Glomerular visceral epithelial cell (primary cell): Measurements from ENCODE around the gene ZCCHC2.

ENCODE experiments used
- DNase-seq: peaks from one replicate; pipeline ENCODE4 v3.0.0-alpha.2; 2016; ENCODE audit errors: extremely low spot score

The ZCCHC2 gene

DNA sequence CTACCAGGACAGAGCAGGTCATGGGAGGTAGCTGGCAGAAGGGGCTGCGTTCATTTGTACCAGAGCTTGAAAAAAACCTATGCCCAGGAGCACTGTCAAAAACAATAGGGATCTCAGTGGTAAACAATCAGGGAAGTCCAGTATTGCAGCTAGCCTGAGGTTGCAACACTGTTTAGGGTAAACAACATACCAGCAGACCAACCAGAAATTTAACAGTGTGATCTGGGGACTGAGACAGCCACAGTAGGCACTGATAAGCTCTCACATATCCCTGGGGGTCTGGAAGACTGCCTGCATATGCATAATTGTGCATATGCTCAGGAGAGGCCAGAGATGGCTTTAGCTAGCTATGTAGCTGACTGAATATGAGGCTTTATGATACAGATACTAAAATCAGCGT is 12.0 kb upstream of the ZCCHC2 start:
- DNase-seq = no peak

DNA sequence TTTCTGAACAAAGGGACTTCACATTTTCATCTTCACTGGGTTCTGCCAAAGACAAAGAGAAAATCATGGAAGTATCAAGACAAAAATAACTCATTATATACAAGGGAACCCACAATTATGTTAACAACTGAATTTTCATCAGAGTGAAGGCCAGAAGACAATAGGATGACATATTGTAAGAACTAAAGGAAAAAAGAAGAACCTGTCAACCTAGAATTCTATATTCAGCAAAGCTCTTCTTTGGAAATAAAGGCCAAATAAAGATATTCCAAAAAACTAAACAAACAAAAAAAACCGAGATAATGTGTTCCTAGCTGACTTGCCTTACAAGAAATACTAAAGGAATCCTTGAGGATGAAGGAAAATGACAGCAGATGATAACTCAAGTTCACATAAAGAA is 10.3 kb upstream of the ZCCHC2 start:
- DNase-seq = no peak

DNA sequence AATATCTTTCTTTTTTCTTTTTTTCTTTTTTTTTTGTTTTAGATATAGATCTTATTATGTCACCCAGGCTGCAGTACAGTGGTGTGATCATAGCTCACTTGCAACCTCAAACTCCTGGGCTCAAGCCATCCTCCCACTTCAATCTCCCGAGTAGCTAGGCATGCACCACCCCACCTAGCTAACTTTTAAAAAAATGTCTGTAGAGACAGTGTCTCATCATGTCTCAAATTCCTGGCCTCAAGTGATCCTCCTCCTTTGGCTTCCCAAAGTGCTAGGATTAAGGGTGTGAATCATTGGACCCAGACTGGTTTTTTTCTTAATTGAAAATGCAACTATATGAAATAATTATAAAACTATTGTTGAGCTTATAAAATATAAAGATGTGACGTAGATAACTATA is 9.8 kb upstream of the ZCCHC2 start:
- DNase-seq = peak; percentile 9

DNA sequence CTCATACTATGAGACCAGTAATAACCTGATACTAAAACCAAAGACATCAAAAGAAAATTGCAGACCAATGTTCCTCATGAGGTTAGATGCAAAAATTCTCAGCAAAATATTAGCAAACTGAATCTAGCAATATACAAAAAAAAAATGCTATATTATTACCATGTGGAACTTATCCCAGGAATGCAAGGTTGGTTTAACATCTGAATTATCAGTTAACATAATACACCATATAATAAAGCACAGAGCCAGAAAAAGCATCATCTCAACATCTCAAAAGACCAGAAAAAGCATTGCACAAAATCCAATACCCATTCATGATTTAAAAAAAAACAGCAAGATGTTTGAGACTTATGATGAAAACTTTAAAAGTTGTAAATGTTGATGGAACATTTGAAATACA is 8.3 kb upstream of the ZCCHC2 start:
- DNase-seq = no peak

- DNase-seq = no peak
These were observed 6.6 kb upstream of the ZCCHC2 start for GRCh38 chr18:62516242-62516641.

DNA sequence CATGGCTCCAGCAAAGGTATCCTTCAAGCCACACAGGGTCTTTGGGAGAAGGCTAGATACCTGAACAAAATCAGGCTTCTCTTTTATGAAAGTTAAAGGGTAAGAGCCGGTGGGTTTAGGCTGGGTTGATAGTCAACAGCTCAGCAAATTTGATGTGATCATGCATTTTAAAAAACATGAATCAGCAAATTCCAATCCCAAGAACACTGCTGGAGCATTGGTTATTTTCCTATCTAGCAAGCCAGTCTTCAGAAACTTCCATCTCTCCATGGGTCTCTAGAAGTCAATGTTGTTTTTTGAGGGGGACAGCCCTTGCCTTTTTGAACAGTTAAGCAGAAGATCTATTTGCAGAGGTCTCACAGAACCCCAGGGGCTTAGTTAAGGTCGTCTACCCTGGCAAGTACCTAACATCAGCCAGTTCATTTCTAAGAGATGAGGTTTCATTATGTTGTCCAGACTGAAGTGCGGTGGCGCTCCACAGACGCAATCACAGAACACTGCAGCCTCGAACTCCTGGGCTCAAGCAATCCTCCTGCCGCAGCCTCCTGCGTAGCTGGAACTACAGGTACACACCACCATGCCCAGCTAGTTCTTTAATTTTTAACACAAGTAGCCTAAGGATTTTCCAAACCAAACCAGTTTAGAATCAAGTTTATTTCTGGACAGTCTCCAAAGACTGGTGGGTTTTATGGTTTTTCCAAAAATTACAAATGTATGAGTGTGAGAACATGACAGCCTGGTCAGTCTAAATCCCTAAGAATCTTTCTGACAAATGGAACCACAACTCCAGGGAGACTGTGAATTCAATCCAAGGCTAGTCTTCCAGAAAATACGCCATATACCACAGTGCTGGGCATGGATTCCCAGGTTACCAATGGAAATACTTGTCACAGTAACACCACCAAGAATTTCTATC is 4.1 kb upstream of the ZCCHC2 start:
- DNase-seq = peak; percentile 78

GRCh38 chr18:62519684-62520083 is 3.1 kb upstream of the ZCCHC2 start:
- no peak for DNase-seq

DNA sequence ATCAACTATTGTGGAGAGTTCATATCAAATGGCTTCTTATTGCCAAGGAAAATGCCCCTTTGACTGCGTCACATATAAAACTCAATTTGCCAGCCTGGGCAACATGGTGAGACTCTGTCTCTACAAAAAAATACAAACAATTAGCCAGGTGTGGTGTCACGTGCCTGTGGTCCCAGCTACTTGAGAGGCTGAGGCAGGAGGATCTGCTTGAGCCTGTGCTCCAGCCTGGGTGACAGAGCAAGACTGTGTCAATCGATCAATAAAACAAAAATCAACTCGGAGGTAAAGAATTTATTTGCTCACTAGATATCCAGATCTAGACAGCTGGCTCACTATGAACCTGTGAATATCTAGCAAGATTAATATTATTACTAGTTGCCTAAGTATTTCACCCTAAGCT is 1.7 kb upstream of the ZCCHC2 start:
- DNase-seq = no peak

DNA sequence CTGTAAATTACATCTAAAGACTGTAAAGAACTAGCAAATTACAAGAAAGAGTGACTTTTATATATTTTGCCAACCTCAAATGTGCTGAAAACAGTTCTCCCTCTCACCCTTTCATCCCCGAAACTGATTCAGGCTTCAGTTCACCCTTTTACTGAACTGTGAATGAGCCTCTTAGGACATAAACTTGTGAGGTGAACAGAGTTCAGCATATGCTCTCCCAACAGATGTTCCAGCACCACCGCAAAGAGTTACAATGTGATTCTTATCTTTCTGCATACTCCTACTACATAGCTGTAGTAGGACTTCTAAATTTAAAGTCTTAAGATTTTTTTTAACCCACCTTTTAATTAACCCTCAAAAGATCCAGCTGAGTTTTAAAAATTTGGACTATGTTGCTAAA is 1.2 kb upstream of the ZCCHC2 start:
- peak; percentile 7 for DNase-seq

GRCh38 chr18:62522178-62522503 is 684 bp upstream of the ZCCHC2 start:
- DNase-seq = no peak

- no peak for DNase-seq
These were observed 397 bp downstream of the ZCCHC2 start for GRCh38 chr18:62523255-62523588.

DNA sequence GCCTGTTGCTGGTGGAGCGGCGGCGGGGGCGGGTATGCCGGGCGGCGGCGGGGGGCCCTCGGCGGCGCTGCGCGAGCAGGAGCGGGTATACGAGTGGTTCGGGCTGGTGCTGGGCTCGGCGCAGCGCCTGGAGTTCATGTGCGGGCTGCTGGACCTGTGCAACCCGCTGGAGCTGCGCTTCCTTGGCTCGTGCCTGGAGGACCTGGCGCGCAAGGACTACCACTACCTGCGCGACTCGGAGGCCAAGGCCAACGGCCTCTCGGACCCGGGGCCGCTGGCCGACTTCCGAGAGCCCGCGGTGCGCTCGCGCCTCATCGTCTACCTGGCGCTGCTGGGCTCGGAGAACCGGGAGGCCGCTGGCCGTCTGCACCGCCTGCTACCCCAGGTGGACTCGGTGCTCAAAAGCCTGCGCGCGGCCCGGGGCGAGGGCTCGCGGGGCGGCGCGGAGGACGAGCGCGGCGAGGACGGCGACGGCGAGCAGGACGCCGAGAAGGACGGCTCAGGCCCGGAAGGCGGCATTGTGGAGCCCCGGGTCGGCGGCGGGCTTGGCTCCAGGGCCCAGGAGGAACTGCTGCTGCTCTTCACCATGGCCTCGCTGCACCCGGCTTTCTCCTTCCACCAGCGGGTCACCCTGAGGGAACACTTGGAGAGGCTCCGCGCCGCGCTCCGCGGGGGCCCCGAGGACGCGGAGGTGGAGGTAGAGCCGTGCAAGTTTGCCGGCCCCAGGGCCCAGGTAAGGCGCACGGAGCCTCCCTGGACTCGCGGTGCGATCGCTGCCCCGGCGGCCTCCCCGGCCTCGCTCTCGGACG is 1.0 kb downstream of the ZCCHC2 start:
- DNase-seq = peak; percentile 57

DNA sequence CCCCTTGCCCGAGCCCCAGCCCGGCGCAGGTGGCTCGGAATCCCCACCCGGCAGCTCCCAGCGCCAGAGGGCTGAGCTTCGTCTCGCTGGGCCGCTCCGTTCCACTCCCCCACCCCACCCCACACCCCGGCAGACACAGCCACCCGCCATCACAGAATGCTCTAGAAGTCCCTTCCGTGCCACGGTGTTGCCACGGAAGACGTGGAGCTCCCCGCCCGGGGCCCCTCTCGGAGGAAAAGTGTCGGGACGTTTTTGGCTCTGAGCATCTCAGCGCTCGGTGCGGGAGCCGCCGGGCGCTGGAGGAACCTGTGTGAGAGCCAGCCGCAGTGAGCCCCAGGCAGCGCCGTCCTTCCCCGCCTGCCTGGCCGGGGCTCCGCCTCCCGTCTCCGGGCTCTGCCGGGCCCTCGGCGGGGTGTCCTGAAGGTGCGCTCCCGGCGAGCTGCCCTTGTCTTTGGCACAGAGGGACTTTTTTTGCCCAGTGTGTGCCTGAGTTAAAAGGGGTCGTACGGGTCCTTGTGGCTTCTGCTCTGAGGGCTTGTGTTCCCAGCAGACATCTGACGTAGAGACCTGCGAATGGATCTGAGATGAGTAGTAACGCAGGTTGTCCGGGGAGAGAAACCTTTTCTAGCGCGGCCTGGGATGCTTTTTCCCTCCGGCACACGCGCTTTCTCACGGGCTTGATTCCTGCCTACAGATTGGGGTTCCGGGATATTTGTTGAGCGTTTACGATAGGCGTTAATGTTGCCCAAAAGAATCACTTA is 1.8 kb downstream of the ZCCHC2 start:
- peak; percentile 56 for DNase-seq

DNA sequence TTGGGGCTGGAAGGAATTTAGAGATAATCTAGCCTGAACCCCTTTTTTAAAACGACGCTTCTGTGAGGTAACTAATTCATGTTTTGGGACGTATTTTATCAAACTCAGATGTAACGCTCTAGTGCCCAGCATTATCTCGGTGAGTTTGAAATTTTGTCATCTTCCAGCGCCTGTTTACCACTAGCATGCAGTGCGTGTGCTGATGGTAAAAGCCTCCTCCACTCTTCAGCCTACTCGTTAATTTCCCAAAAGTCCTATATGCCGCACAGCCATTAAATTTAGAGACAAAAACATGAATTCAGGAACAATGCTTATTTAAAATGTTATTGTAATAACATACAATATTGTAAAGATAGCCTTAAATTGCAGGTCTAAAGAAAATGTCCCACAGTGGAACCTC is 2.8 kb downstream of the ZCCHC2 start:
- peak; percentile 9 for DNase-seq

- peak; percentile 91 for DNase-seq
These were observed 3.5 kb downstream of the ZCCHC2 start for GRCh38 chr18:62526098-62527025.

DNA sequence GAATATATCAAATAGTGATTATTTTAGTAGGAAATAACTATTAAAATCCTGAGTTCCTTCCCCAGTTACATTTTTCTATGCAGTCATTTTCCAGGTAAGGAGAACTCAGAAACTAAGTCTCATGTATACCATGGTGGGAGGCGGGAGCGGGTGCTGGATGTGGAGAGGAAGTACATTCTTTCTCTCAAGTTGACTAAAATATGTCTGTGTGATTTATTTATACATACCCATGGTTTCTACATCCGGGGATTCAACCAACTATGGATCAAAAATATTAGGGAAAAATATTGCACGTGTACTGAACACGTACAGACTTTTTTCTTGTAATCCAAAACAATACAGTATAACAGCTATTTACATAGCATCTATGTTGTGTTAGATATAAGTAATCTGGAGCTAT is 6.8 kb downstream of the ZCCHC2 start:
- DNase-seq = no peak

DNA sequence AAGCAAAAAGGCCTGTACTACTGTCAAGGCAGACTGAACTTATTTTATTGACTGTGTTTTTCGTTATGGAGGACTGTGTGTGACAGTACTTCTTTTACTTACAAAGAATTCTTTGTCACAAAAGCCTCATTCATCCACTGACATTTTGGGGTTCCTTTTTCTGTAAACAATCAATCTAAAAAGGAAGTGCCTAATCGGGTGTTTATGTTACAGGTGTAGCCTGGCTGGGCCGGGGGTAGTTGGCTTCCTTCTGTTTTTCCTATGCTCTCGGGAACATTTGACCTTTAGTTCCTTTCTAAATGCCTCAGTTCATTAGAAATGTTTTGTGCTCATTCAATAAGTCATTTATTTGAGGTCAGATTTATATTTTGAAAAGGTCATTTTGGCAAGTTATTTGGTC is 8.3 kb downstream of the ZCCHC2 start:
- DNase-seq = no peak

- no peak for DNase-seq
These were observed 9.1 kb downstream of the ZCCHC2 start for GRCh38 chr18:62531931-62532330.

- no peak for DNase-seq
These were observed 13.2 kb downstream of the ZCCHC2 start for GRCh38 chr18:62536005-62536404.

DNA sequence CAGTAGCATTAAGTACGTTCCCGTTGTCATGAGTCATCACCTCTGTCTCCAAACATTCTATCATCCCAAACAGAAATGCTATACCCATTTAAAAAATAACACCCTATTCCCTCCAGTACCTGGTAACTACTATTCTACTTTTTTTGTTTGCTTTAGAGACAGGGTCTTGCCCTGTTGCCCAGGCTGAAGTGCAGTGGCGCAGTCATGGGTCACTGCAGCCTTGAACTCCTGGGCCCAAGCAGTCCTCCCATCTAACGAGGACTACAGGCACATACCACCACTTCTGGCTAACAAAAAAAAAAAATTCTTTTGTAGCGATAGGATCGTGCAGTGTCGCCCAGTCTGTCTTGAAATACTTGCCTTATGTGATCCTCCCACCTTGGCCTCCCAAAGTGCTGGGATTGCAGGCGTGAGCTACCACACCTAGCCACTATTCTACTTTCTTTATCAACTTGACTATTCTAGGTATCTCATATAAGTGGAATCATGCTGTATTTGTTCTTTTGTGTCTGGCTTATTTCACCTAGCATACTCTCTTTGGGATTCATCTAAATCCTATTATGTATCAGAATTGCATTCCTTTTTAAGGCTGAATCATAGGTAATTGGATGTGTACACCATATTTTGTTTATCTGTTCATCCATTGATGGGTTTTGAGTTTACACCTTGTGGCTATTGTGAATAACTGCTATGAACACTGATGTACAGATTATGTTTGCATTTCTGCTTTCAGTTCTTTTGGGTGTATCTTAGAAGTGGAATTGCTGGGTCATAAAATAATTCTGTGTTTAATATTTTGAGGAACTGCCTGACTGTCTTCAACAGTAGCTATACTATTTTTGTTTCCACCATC is 14.4 kb downstream of the ZCCHC2 start:
- no peak for DNase-seq
